Trophoblast cell (in vitro differentiated cells and primary cell): ENCODE measurements around the gene CARD10.

Experiments used
- DNase-seq, 2 donors: peaks; one replicate each; pipeline ENCODE4 v3.0.0-alpha.2; 2016
- H2AFZ ChIP-seq: 2 replicates; pipeline ENCODE4 v1.6.1; 2013; ENCODE audit warnings: low read length, moderate library complexity, mild to moderate bottlenecking; ENCODE audit not compliant: insufficient read depth, poor library complexity
- H2AK5ac ChIP-seq: 2 replicates; pipeline ENCODE4 v1.6.1; 2013; ENCODE audit warnings: mild to moderate bottlenecking, low read length
- H2BK120ac ChIP-seq: 2 replicates; pipeline ENCODE4 v1.6.1; 2013; ENCODE audit warnings: low read length, mild to moderate bottlenecking, moderate library complexity; ENCODE audit not compliant: insufficient read depth, poor library complexity
- H2BK12ac ChIP-seq: 2 replicates; pipeline ENCODE4 v1.6.1; 2013; ENCODE audit warnings: mild to moderate bottlenecking, low read length, moderate library complexity
- H2BK5ac ChIP-seq: 2 replicates; pipeline ENCODE4 v1.6.1; 2013; ENCODE audit warnings: low read length, low read depth, moderate library complexity, mild to moderate bottlenecking; ENCODE audit not compliant: poor library complexity
- H3K14ac ChIP-seq: 2 replicates; pipeline ENCODE4 v1.6.1; 2013; ENCODE audit warnings: mild to moderate bottlenecking, low read length
- H3K18ac ChIP-seq: 2 replicates; pipeline ENCODE4 v1.6.1; 2013; ENCODE audit warnings: mild to moderate bottlenecking, low read length
- H3K23ac ChIP-seq: 2 replicates; pipeline ENCODE4 v1.6.1; 2013; ENCODE audit warnings: low read length
- H3K27ac ChIP-seq: 2 replicates; pipeline ENCODE4 v1.5.1; 2013; ENCODE audit warnings: low read depth, mild to moderate bottlenecking, inconsistent platforms, low read length, moderate library complexity
- H3K27me3 ChIP-seq: 2 replicates; pipeline ENCODE4 v1.6.1; 2013; ENCODE audit warnings: inconsistent platforms, mild to moderate bottlenecking, low read length, moderate library complexity; ENCODE audit not compliant: insufficient read depth
- H3K36me3 ChIP-seq, 2 experiments: 1 replicate in 1 of 2; 2 replicates in 1 of 2; pipeline ENCODE4 v1.6.1; 2013; ENCODE audit warnings: low read length in 2 of 2, mild to moderate bottlenecking in 2 of 2, moderate library complexity in 1 of 2; ENCODE audit not compliant: insufficient read depth in 2 of 2, control insufficient read depth in 1 of 2
- H3K4ac ChIP-seq: 2 replicates; pipeline ENCODE4 v1.6.1; 2013; ENCODE audit warnings: low read depth, mild to moderate bottlenecking, low read length, moderate library complexity
- H3K4me1 ChIP-seq, 2 experiments: 1 replicate in 1 of 2; 2 replicates in 1 of 2; pipeline ENCODE4 v1.6.1; 2013; ENCODE audit warnings: low read length in 2 of 2, mild to moderate bottlenecking in 2 of 2, moderate library complexity in 1 of 2; ENCODE audit not compliant: insufficient read depth in 2 of 2, control insufficient read depth in 1 of 2
- H3K4me2 ChIP-seq: 2 replicates; pipeline ENCODE4 v1.6.1; 2013; ENCODE audit warnings: inconsistent platforms, mild to moderate bottlenecking, low read length, moderate library complexity
- H3K4me3 ChIP-seq: 2 replicates; pipeline ENCODE4 v1.5.1; 2013; ENCODE audit warnings: mild to moderate bottlenecking, low read depth, low read length, inconsistent platforms
- H3K79me1 ChIP-seq: one replicate; pipeline ENCODE4 v1.6.1; 2013; ENCODE audit warnings: low read length
- H3K79me2 ChIP-seq: 2 replicates; pipeline ENCODE4 v1.6.1; 2013; ENCODE audit warnings: low read length, mild to moderate bottlenecking; ENCODE audit not compliant: control insufficient read depth, insufficient read depth, poor library complexity
- H3K9ac ChIP-seq: 2 replicates; pipeline ENCODE4 v1.6.1; 2013; ENCODE audit warnings: mild to moderate bottlenecking, low read length
- H3K9me3 ChIP-seq: 2 replicates; pipeline ENCODE4 v1.6.1; 2013; ENCODE audit warnings: low read depth, mild to moderate bottlenecking, control low read depth, inconsistent platforms, low read length; ENCODE audit not compliant: insufficient read depth
- H4K12ac ChIP-seq: 2 replicates; pipeline ENCODE4 v1.6.1; 2013; ENCODE audit warnings: low read depth, mild to moderate bottlenecking, low read length, moderate library complexity
- H4K8ac ChIP-seq: 2 replicates; pipeline ENCODE4 v1.6.1; 2013; ENCODE audit warnings: low read depth, mild to moderate bottlenecking, low read length, moderate library complexity
- H4K91ac ChIP-seq: one replicate; pipeline ENCODE4 v1.6.1; 2013; ENCODE audit warnings: low read depth, mild to moderate bottlenecking, low read length, moderate library complexity
- WGBS: extraction: QIAGEN DNeasy Blood & Tissue Kit; methylation state at CpG from one replicate; pipeline ENCODE4 v1.1.7; 2013; ENCODE audit warnings: missing lambda C conversion rate; ENCODE audit not compliant: insufficient read length, insufficient coverage; ENCODE audit errors: extremely low coverage; 5-methylcytosine and 5-hydroxymethylcytosine counted together

Gene CARD10

DNA sequence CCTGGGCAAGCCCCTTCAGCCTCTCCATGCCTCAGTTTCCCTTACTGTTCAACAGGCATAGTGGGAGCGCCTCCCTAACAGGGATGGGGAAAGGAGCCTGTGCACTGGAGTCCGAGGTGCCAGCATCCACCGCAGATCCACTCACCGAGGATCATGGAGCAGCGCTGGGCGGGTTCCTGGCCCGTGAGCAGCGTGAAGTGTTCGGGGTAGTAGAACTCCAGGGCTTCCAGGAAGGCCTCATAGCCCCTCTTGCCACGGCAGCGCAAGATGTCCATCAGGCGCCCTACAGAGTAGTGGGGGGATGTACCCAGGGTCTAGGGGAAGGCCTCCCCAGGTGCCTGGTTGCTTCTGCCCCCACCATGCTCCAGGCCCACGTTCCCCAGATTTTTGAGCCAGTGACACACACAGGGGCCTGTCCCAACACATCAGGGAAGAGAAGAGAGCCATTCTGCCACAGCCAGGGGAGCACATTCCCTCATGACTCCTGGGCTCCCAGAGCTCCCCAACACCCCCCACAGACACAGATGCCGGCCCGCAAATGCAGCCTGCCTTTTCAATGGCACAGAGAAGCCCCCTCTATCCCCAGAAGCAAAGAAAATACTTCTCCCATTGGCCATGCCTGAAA is 1.3 kb downstream of the CARD10 start:
- peaks cover 5 to 7% of the 10 kb centered on the region in 2 experiments for H3K4me1 ChIP-seq
- H2BK120ac ChIP-seq = no peak overlapping the region
- no peak for DNase-seq
- no peak overlapping the region for H2BK5ac ChIP-seq
- no peak overlapping the region for H2AFZ ChIP-seq
- H3K4ac ChIP-seq = no peak overlapping the region
- no peak overlapping the region for H3K18ac ChIP-seq
- no peak overlapping the region for H4K12ac ChIP-seq
- H3K79me1 ChIP-seq = peaks cover 10% of the 10 kb centered on the region
- peaks cover 6% of the 10 kb centered on the region for H3K9me3 ChIP-seq
- no peak overlapping the region for H3K23ac ChIP-seq
- H2BK12ac ChIP-seq = no peak overlapping the region
- H3K27ac ChIP-seq = no peak overlapping the region
- no peak overlapping the region for H3K9ac ChIP-seq
- H4K91ac ChIP-seq = no peak overlapping the region
- H3K79me2 ChIP-seq = peaks cover 5% of the 10 kb centered on the region
- H3K4me2 ChIP-seq = peak overlapping the region; percentile 70
- no peak overlapping the region for H4K8ac ChIP-seq
- H3K36me3 ChIP-seq = no peaks in the 10 kb centered on the region
- no peak overlapping the region for H3K4me3 ChIP-seq
- H3K27me3 ChIP-seq = peaks cover 3% of the 10 kb centered on the region
- no CpG with 5 or more reads among the region's 15 CpGs for WGBS
- no peak overlapping the region for H2AK5ac ChIP-seq
- H3K14ac ChIP-seq = no peak overlapping the region

GRCh38 chr22:37516456-37516855 is 2.8 kb downstream of the CARD10 start:
- peaks cover 6% of the 10 kb centered on the region for H3K9me3 ChIP-seq
- H2BK120ac ChIP-seq = no peak overlapping the region
- no peak overlapping the region for H2AFZ ChIP-seq
- no peak overlapping the region for H2BK5ac ChIP-seq
- no peak overlapping the region for H3K27ac ChIP-seq
- no peak overlapping the region for H2BK12ac ChIP-seq
- H4K12ac ChIP-seq = no peak overlapping the region
- H3K9ac ChIP-seq = no peak overlapping the region
- no peak overlapping the region for H2AK5ac ChIP-seq
- H4K8ac ChIP-seq = no peak overlapping the region
- no peak overlapping the region for H3K23ac ChIP-seq
- no peak overlapping the region for H4K91ac ChIP-seq
- H3K18ac ChIP-seq = no peak overlapping the region
- H3K79me2 ChIP-seq = peaks cover 5% of the 10 kb centered on the region
- WGBS = no CpG with 5 or more reads among the region's 1 CpG
- H3K36me3 ChIP-seq = no peaks in the 10 kb centered on the region
- no peak overlapping the region for H3K4me3 ChIP-seq
- H3K4ac ChIP-seq = no peak overlapping the region
- H3K4me2 ChIP-seq = no peak overlapping the region
- H3K4me1 ChIP-seq = peaks cover 14 to 19% of the 10 kb centered on the region in 2 experiments
- DNase-seq = no peak
- no peak overlapping the region for H3K14ac ChIP-seq
- H3K27me3 ChIP-seq = peaks cover 3% of the 10 kb centered on the region
- H3K79me1 ChIP-seq = peaks cover 10% of the 10 kb centered on the region

DNA sequence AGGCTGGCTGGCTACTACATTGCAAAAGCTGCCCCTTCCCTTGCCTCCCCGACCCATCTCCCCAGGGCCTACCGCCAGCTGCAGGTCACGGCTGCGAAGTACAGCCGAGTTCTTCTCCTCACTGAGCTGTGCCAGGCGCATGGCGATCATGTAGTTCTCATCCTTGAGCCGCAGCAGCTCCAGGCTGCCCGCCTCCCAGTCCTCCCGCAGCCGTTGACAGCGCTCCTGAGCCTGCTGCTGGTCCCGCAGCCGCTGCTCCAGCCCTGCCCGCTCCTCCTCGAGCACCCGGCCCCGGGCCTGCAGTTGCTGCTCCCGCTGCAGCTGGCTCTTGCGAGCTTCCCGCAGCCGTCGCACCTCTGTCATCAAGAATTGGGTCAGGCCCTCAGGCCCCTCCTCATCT is 3.3 kb downstream of the CARD10 start:
- no peak overlapping the region for H2AK5ac ChIP-seq
- H3K27ac ChIP-seq = no peak overlapping the region
- no peak overlapping the region for H3K4me3 ChIP-seq
- no peaks in the 10 kb centered on the region for H3K36me3 ChIP-seq
- no peak overlapping the region for H3K4me2 ChIP-seq
- no peak overlapping the region for H2BK120ac ChIP-seq
- peaks cover 5% of the 10 kb centered on the region for H3K79me2 ChIP-seq
- no peak overlapping the region for H4K8ac ChIP-seq
- no peak overlapping the region for H3K18ac ChIP-seq
- peaks cover 5% of the 10 kb centered on the region for H3K9me3 ChIP-seq
- H3K4me1 ChIP-seq = peaks cover 15 to 19% of the 10 kb centered on the region in 2 experiments
- no peak overlapping the region for H2BK5ac ChIP-seq
- H3K14ac ChIP-seq = no peak overlapping the region
- H3K23ac ChIP-seq = no peak overlapping the region
- H3K27me3 ChIP-seq = peaks cover 3% of the 10 kb centered on the region
- H3K4ac ChIP-seq = no peak overlapping the region
- no peak overlapping the region for H2BK12ac ChIP-seq
- no peak overlapping the region for H4K12ac ChIP-seq
- H4K91ac ChIP-seq = no peak overlapping the region
- WGBS = no CpG with 5 or more reads among the region's 23 CpGs
- no peak overlapping the region for H3K9ac ChIP-seq
- peak; percentile 25 to 56 for DNase-seq
- no peak overlapping the region for H2AFZ ChIP-seq
- H3K79me1 ChIP-seq = peaks cover 10% of the 10 kb centered on the region

DNA sequence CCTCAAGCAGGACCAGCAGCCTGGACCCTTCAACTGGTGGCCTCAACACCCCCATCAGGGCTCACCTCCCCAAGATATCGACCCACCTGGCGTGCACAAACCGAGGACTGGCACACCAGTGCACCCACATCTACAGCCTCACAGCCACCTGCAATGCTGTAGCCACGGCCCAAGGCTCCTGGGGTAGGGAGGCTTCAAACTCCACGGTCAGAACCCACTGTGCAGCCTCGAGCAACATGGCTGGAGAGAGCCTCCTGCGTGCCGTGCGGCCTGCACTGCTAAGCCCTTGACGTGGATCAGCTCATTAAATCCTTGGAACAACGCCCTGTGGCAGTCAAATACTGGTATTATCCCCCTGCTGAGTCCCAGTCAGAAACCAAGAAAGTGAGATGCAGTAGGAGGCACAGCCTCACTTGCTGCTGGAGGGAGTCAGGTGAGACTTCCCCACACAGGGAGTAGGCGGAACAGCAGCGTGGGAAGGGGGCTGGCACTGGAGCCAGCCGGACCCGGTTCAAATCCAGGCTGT is 4.6 kb downstream of the CARD10 start:
- Histone ChIP-seq H2AK5ac (no peak overlapping the region), H3K36me3 (no peaks in the 10 kb centered on the region), H3K27ac (no peak overlapping the region), H3K27me3 (peaks cover 3% of the 10 kb centered on the region), H4K91ac (no peak overlapping the region), H3K18ac (no peak overlapping the region), H3K4ac (no peak overlapping the region), H3K23ac (no peak overlapping the region), H3K9ac (no peak overlapping the region), H2BK5ac (no peak overlapping the region), H3K4me2 (no peak overlapping the region), H3K79me1 (peaks cover 8% of the 10 kb centered on the region), H2BK120ac (no peak overlapping the region), H3K9me3 (peaks cover 5% of the 10 kb centered on the region), H2BK12ac (no peak overlapping the region), H3K14ac (no peak overlapping the region), H3K4me1 (peaks cover 13 to 19% of the 10 kb centered on the region in 2 experiments), H4K8ac (no peak overlapping the region), H4K12ac (no peak overlapping the region), H3K4me3 (no peak overlapping the region), H3K79me2 (peaks cover 5% of the 10 kb centered on the region), H2AFZ (no peak overlapping the region)
- WGBS = no CpG with 5 or more reads among the region's 15 CpGs
- no peak for DNase-seq
